Activated CD4-positive, CD25-positive, alpha-beta regulatory T cell (primary cell): ENCODE results near the gene GNAI1.
"Not testable (repeated sequence)": the region's sequence is repeated elsewhere in the genome, so short reads cannot be mapped to it uniquely, and the experiment has no call there.

ENCODE experiments used
- DNase-seq, 4 experiments: peaks; one replicate each; lab custom pipeline; 2025; lab: John Stamatoyannopoulos, UW

Gene GNAI1

GRCh38 chr7:80133361-80134114, 1.1 kb upstream of the GNAI1 start:
- DNase-seq = no peak

GRCh38 chr7:80134115-80134535, 506 bp upstream of the GNAI1 start:
- no peak for DNase-seq

- peak in 1 of 4 experiments; percentile 4 for DNase-seq
These were observed 876 bp downstream of the GNAI1 start for GRCh38 chr7:80135309-80136104.

- no peak for DNase-seq
These were observed 1.8 kb downstream of the GNAI1 start for GRCh38 chr7:80136261-80137055.

GRCh38 chr7:80137410-80137809, 2.8 kb downstream of the GNAI1 start:
- DNase-seq = no peak

- no peak for DNase-seq
These were observed 4.6 kb downstream of the GNAI1 start for GRCh38 chr7:80139236-80139635.

- no peak for DNase-seq
These were observed 5.8 kb downstream of the GNAI1 start for GRCh38 chr7:80140388-80140787.

- no peak for DNase-seq
These were observed 6.7 kb downstream of the GNAI1 start for GRCh38 chr7:80141376-80141775.

GRCh38 chr7:80142853-80143580, 8.4 kb downstream of the GNAI1 start:
- no peak for DNase-seq

GRCh38 chr7:80145780-80146422, 11.3 kb downstream of the GNAI1 start:
- no peak for DNase-seq

- DNase-seq = no peak
These were observed 12.0 kb downstream of the GNAI1 start for GRCh38 chr7:80146545-80147182.

- no peak for DNase-seq
These were observed 13.1 kb downstream of the GNAI1 start for GRCh38 chr7:80147543-80148391.

GRCh38 chr7:80150611-80151273, 16.1 kb downstream of the GNAI1 start:
- no peak for DNase-seq

GRCh38 chr7:80151274-80151665, 16.6 kb downstream of the GNAI1 start:
- DNase-seq = no peak

- no peak for DNase-seq
These were observed 18.8 kb downstream of the GNAI1 start for GRCh38 chr7:80153446-80153845.

GRCh38 chr7:80154656-80155333, 20.2 kb downstream of the GNAI1 start:
- no peak for DNase-seq

GRCh38 chr7:80155374-80155773, 20.7 kb downstream of the GNAI1 start:
- no peak for DNase-seq

GRCh38 chr7:80157770-80158169, 23.1 kb downstream of the GNAI1 start:
- DNase-seq = not testable (repeated sequence)

- no peak for DNase-seq
These were observed 25.2 kb downstream of the GNAI1 start for GRCh38 chr7:80159802-80160201.
